SW480 (cell line): Measurements from ENCODE around the gene HOXA13.
A peak's percentile ranks its signal among the peaks of the same experiment; 100 is the strongest.

Source experiments
- DNase-seq: peaks from one replicate; pipeline ENCODE4 v3.0.0-alpha.2; 2016; ENCODE audit warnings: low spot score

Gene HOXA13

GRCh38 chr7:27207348-27207985 is 7.6 kb upstream of the HOXA13 start:
- no peak for DNase-seq

GRCh38 chr7:27205325-27206280 is 5.7 kb upstream of the HOXA13 start:
- no peak for DNase-seq

GRCh38 chr7:27204851-27205322 is 5.0 kb upstream of the HOXA13 start:
- DNase-seq = no peak

- DNase-seq = no peak
Measured at GRCh38 chr7:27203964-27204594, 4.2 kb upstream of the HOXA13 start.

- DNase-seq = no peak
Measured at GRCh38 chr7:27203365-27203953, 3.6 kb upstream of the HOXA13 start.

- no peak for DNase-seq
Measured at GRCh38 chr7:27202862-27203134, 2.9 kb upstream of the HOXA13 start.

- DNase-seq = no peak
Measured at GRCh38 chr7:27202018-27202861, 2.3 kb upstream of the HOXA13 start.

- DNase-seq = no peak
Measured at GRCh38 chr7:27201580-27202017, 1.7 kb upstream of the HOXA13 start.

GRCh38 chr7:27200761-27201579 is 1.1 kb upstream of the HOXA13 start:
- DNase-seq = peak; percentile 17

GRCh38 chr7:27198871-27199801 is 755 bp downstream of the HOXA13 start:
- DNase-seq = peak; percentile 61

GRCh38 chr7:27198138-27198841 is 1.6 kb downstream of the HOXA13 start:
- DNase-seq = peak; percentile 23

- DNase-seq = no peak
Measured at GRCh38 chr7:27197137-27198042, 2.5 kb downstream of the HOXA13 start.

- DNase-seq = peak; percentile 74
Measured at GRCh38 chr7:27196287-27196767, 3.6 kb downstream of the HOXA13 start.

- DNase-seq = no peak
Measured at GRCh38 chr7:27194686-27195379, 5.1 kb downstream of the HOXA13 start.

- DNase-seq = no peak
Measured at GRCh38 chr7:27194002-27194352, 5.9 kb downstream of the HOXA13 start.

GRCh38 chr7:27193335-27194001 is 6.4 kb downstream of the HOXA13 start:
- no peak for DNase-seq
